DMS79 (cell line): Measurements from ENCODE around the gene UBE2F.

Experiments
- DNase-seq: peaks from one replicate; lab custom pipeline; 2025; lab: John Stamatoyannopoulos, UW

UBE2F gene

GRCh38 chr2:237966565-237967462, at the start of gene UBE2F:
Gene UBE2F, plus strand, starts transcription at chr2:237967014. Its CDS starts 6,094 bp downstream, at chr2:237973108.
- peak; percentile 80 for DNase-seq

GRCh38 chr2:237917696-237918374, 49.0 kb upstream of the UBE2F start:
- DNase-seq: no peak

- no peak for DNase-seq
Observed at GRCh38 chr2:237919593-237919992, 47.2 kb upstream of the UBE2F start.

GRCh38 chr2:237920673-237921072, 46.1 kb upstream of the UBE2F start:
- no peak for DNase-seq

- DNase-seq: no peak
Observed at GRCh38 chr2:237921967-237922492, 44.8 kb upstream of the UBE2F start.

- peak; percentile 5 for DNase-seq
Observed at GRCh38 chr2:237922641-237923361, 44.0 kb upstream of the UBE2F start.

GRCh38 chr2:237923481-237924163, 43.2 kb upstream of the UBE2F start:
- DNase-seq: no peak

GRCh38 chr2:237924164-237924534, 42.7 kb upstream of the UBE2F start:
- no peak for DNase-seq

- no peak for DNase-seq
Observed at GRCh38 chr2:237927135-237927534, 39.7 kb upstream of the UBE2F start.

GRCh38 chr2:237927986-237928385, 38.8 kb upstream of the UBE2F start:
- no peak for DNase-seq

- DNase-seq: no peak
Observed at GRCh38 chr2:237929979-237930378, 36.8 kb upstream of the UBE2F start.

- DNase-seq: no peak
Observed at GRCh38 chr2:237931205-237931721, 35.6 kb upstream of the UBE2F start.

GRCh38 chr2:237932731-237933131, 34.1 kb upstream of the UBE2F start:
- DNase-seq: no peak

GRCh38 chr2:237934186-237934585, 32.6 kb upstream of the UBE2F start:
- DNase-seq: no peak

GRCh38 chr2:237935740-237936452, 30.9 kb upstream of the UBE2F start:
- DNase-seq: no peak

- no peak for DNase-seq
Observed at GRCh38 chr2:237939251-237939650, 27.6 kb upstream of the UBE2F start.

GRCh38 chr2:237940828-237941227, 26.0 kb upstream of the UBE2F start:
- DNase-seq: no peak

- no peak for DNase-seq
Observed at GRCh38 chr2:237941239-237941638, 25.6 kb upstream of the UBE2F start.

GRCh38 chr2:237942513-237942899, 24.3 kb upstream of the UBE2F start:
- DNase-seq: no peak

GRCh38 chr2:237943395-237944094, 23.3 kb upstream of the UBE2F start:
- DNase-seq: no peak
